B cell (primary cell): Measurements from ENCODE around the gene OTUD5. TPM values are rescaled to one million over a fixed set of nuclear protein-coding genes. Genes with fewer than 3 reads are reported as not detected.

Experiments
- ATAC-seq: fragments of 200-7000 bp; cut with Tn5 transposase; one replicate; pipeline ENCODE4 v1.10.0; 2021; ENCODE audit warnings: low read depth, mild to moderate bottlenecking, moderate number of reproducible peaks, moderate library complexity
- CTCF ChIA-PET: fragments of 350-600 bp; sonication (Branson Sonifier 250); formaldehyde crosslinking; loops from one replicate; lab custom pipeline; 2021; ENCODE audit warnings: antibody characterized with exemption, inconsistent platforms; lab: Charles Lee
- POLR2A ChIA-PET: fragments of 350-600 bp; sonication (Branson Sonifier 250); formaldehyde crosslinking; loops from one replicate; lab custom pipeline; 2021; ENCODE audit warnings: antibody characterized with exemption; lab: Charles Lee
- DNase-seq: peaks from one replicate; pipeline ENCODE4 v3.0.0; 2013
- H2AFZ ChIP-seq: 2 replicates; pipeline ENCODE4 v1.6.1; 2012; ENCODE audit warnings: mild to moderate bottlenecking, low read depth, low read length; ENCODE audit not compliant: insufficient read depth, poor library complexity, severe bottlenecking
- H3K27ac ChIP-seq, 2 donors: 1 replicate in 1 of 2; 2 replicates in 1 of 2; pipeline ENCODE4 v1.5.1; 2012 to 2013; ENCODE audit warnings: low read length in 2 of 2, mild to moderate bottlenecking in 2 of 2, moderate library complexity in 1 of 2
- H3K27me3 ChIP-seq, 4 experiments: fragments of 200-600 bp in 1 of 4; sonication (generic) in 1 of 4; replicated peaks in 1 of 4; 1 replicate in 2 of 4; 2 replicates in 2 of 4; pipeline versions ENCODE4 v1.6.1 to v1.7.0; 2013 to 2016; ENCODE audit warnings: low read length in 3 of 4, mild to moderate bottlenecking in 2 of 4, mixed read lengths in 1 of 4, moderate library complexity in 1 of 4; ENCODE audit not compliant: insufficient read depth in 4 of 4, control insufficient read depth in 3 of 4; ENCODE audit errors: control extremely low read depth in 1 of 4
- H3K36me3 ChIP-seq, 2 experiments: replicated peaks in 1 of 2; 1 replicate in 1 of 2; 2 replicates in 1 of 2; pipeline versions ENCODE4 v1.6.1 to v1.7.1; 2013; ENCODE audit warnings: low read length in 1 of 2; ENCODE audit not compliant: insufficient read depth in 2 of 2, control insufficient read depth in 1 of 2; ENCODE audit errors: control extremely low read depth in 1 of 2, extremely low read depth in 1 of 2
- H3K4me1 ChIP-seq, 2 donors: fragments of 200-600 bp in 1 of 2; sonication (generic) in 1 of 2; 1 replicate in 1 of 2; 2 replicates in 1 of 2; pipeline versions ENCODE4 v1.5.1 to v1.6.1; 2013 to 2017; ENCODE audit warnings: low read length in 2 of 2; ENCODE audit not compliant: control insufficient read depth in 2 of 2, insufficient read depth in 2 of 2
- H3K4me2 ChIP-seq: replicated peaks from 2 replicates; pipeline ENCODE3; 2012; ENCODE audit warnings: mild to moderate bottlenecking, low read depth, low read length; ENCODE audit not compliant: poor library complexity, severe bottlenecking
- H3K4me3 ChIP-seq, 5 experiments: fragments of 200-600 bp in 1 of 5; sonication (generic) in 1 of 5; 1 replicate in 3 of 5; 2 replicates in 2 of 5; pipeline versions ENCODE4 v1.5.1 to v1.7.0; 2011 to 2016; ENCODE audit warnings: low read length in 4 of 5, mild to moderate bottlenecking in 4 of 5, low read depth in 2 of 5, control low read depth in 1 of 5, moderate library complexity in 1 of 5; ENCODE audit not compliant: insufficient read depth in 1 of 5; ENCODE audit errors: control extremely low read depth in 1 of 5, extremely low read depth in 1 of 5
- H3K79me2 ChIP-seq: fragments of 200-600 bp; sonication (generic); one replicate; pipeline ENCODE4 v1.6.0; 2016; ENCODE audit warnings: low read length; ENCODE audit not compliant: control insufficient read depth, insufficient read depth
- H3K9ac ChIP-seq: fragments of 200-600 bp; sonication (generic); 2 replicates; pipeline ENCODE4 v1.6.1; 2017; ENCODE audit warnings: mild to moderate bottlenecking, low read length, moderate library complexity
- H3K9me3 ChIP-seq, 3 donors: one replicate each; pipeline versions ENCODE4 v1.6.1 to v1.7.1; 2013; ENCODE audit warnings: low read length in 2 of 3; ENCODE audit not compliant: control insufficient read depth in 2 of 3, insufficient read depth in 1 of 3; ENCODE audit errors: control extremely low read depth in 1 of 3
- H4K20me1 ChIP-seq: 2 replicates; pipeline ENCODE4 v1.6.0; 2012; ENCODE audit warnings: mild to moderate bottlenecking, low read length; ENCODE audit not compliant: insufficient read depth, control insufficient read depth, poor library complexity, severe bottlenecking
- H3K27ac Mint-ChIP-seq: one replicate; pipeline ENCODE4 v1.8.0; 2021; ENCODE audit warnings: mixed read lengths
- H3K27me3 Mint-ChIP-seq: one replicate; pipeline ENCODE4 v1.8.0; 2021; ENCODE audit warnings: mixed read lengths
- H3K4me1 Mint-ChIP-seq: one replicate; pipeline ENCODE4 v1.8.0; 2021; ENCODE audit warnings: mixed read lengths
- H3K4me3 Mint-ChIP-seq: one replicate; pipeline ENCODE4 v1.8.0; 2021; ENCODE audit warnings: mixed read lengths
- H3K9me3 Mint-ChIP-seq: one replicate; pipeline ENCODE4 v1.8.0; 2022; ENCODE audit warnings: mixed read lengths; ENCODE audit not compliant: insufficient read depth
- CTCF ChIP-seq: fragments of 200-600 bp; IDR thresholded peaks from one replicate; pipeline ENCODE4 v1.8.0; 2022; ENCODE audit warnings: antibody characterized with exemption, mild to moderate bottlenecking
- EZH2 ChIP-seq: IDR thresholded peaks from 2 replicates; pipeline ENCODE4 v1.6.1; 2012; ENCODE audit warnings: borderline replicate concordance, low read depth, mild to moderate bottlenecking, moderate library complexity, low read length; ENCODE audit not compliant: insufficient read depth, poor library complexity, severe bottlenecking
- WGBS: methylation state at CpG from one replicate; pipeline ENCODE4 v1.1.5; 2013; ENCODE audit warnings: missing lambda C conversion rate; ENCODE audit not compliant: insufficient coverage; 5-methylcytosine and 5-hydroxymethylcytosine counted together
- intact Hi-C: fragments of 100-400 bp; cut with micrococcal nuclease; formaldehyde crosslinking; loops from one replicate; pipeline ENCODE4 v1.10.0; 2022
- polyA plus RNA-seq: library from polyadenylated mRNA; depleted of rRNA; stranded (reverse); fragments of >200 nt; gene quantifications from 2 replicates; pipeline ENCODE4 v1.2.3, GENCODE V29; 2012
- total RNA-seq, 2 donors: library from RNA; stranded (reverse); fragments of 120-200 nt in 1 of 2; gene quantifications; 1 replicate in 1 of 2; 2 replicates in 1 of 2; pipeline versions ENCODE4 v1.2.3 to v1.2.4, GENCODE V29; 2013 to 2022

The OTUD5 gene
- total and polyA plus RNA-seq, 2 donors (not counting 1 experiment from before 2014, with no cell fraction given) = 105 to 116 TPM

GRCh38 chrX:48940404-48940955 lies 16.9 kb downstream of the OTUD5 start:
- Histone ChIP-seq H3K4me2 (peak overlapping the region; percentile 77), H3K79me2 (peaks cover 68% of the 10 kb centered on the region), H3K4me3 (peak overlapping the region in 1 of 5 experiments; percentile 51), H3K36me3 (peaks cover 0 to 14% of the 10 kb centered on the region in 2 experiments), H4K20me1 (no peaks in the 10 kb centered on the region), H3K4me1 (peaks cover 69 to 78% of the 10 kb centered on the region in 2 donors), H3K27me3 (no peaks in the 10 kb centered on the region), H3K9me3 (no peaks in the 10 kb centered on the region), H3K9ac (peak overlapping the region; percentile 69), H2AFZ (no peak overlapping the region), H3K27ac (peak overlapping the region; percentile 99)
- Mint-ChIP-seq H3K4me1 (peaks cover 80% of the 10 kb centered on the region), H3K4me3 (peak overlapping the region; percentile 84), H3K27me3 (no peaks in the 10 kb centered on the region), H3K9me3 (no peaks in the 10 kb centered on the region), H3K27ac (peak overlapping the region; percentile 99)
- intact Hi-C loops = no loop called here
- no peak for TF ChIP-seq EZH2
- no peak for TF ChIP-seq CTCF
- ATAC-seq (no peak), DNase-seq (no peak)
- POLR2A ChIA-PET = interaction anchor here (0.6 to 5.6 kb wide), 9 partner anchors 12 to 264 kb away, joined by 3 to 101 read pairs (median 4); partner anchors contain the start of genes OTUD5, PIM2 and SLC35A2
- CTCF ChIA-PET = interaction anchor here (0.7 to 3.4 kb wide), 6 partner anchors 13 to 293 kb away, joined by 3 to 18 read pairs (median 4); partner anchors contain the start of genes KCND1 and WAS
- WGBS = no CpG with 5 or more reads among the region's 2 CpGs
